ENCODE results near the gene C1orf116. TPM values are rescaled to one million over a fixed set of nuclear protein-coding genes. Genes with fewer than 3 reads are reported as not detected.

Gene C1orf116
- total and polyA plus RNA-seq, 2 experiments from 2014 or later, result 0.21 to 0.29 TPM

- H3K27ac ChIP-seq, result no peak overlapping the region
- no peaks in the 10 kb centered on the region for H3K27me3 ChIP-seq
- no peak overlapping the region for H3K4me3 ChIP-seq
- peaks cover 5% of the 10 kb centered on the region for H3K36me3 ChIP-seq
- no peak for DNase-seq (ENCODE audit: low read depth in 1 of 2, low spot score in 1 of 2)
- no peaks in the 10 kb centered on the region for H3K4me1 ChIP-seq (ENCODE audit: low read depth)
- no peaks in the 10 kb centered on the region for H3K9me3 ChIP-seq (ENCODE audit: low read depth)
- TF ChIP-seq CTCF (IDR thresholded peaks at IDR 0.05; ENCODE audit: low read depth, low read length), result no peak
Measured at GRCh38 chr1:207058878-207059867, 26.6 kb upstream of the C1orf116 start.

GRCh38 chr1:207058252-207058651, 25.7 kb upstream of the C1orf116 start:
- H3K36me3 ChIP-seq, result no peaks in the 10 kb centered on the region
- no peaks in the 10 kb centered on the region for H3K4me1 ChIP-seq (ENCODE audit: low read depth)
- no peaks in the 10 kb centered on the region for H3K9me3 ChIP-seq (ENCODE audit: low read depth)
- TF ChIP-seq CTCF (IDR thresholded peaks at IDR 0.05; ENCODE audit: low read depth, low read length), result no peak
- H3K4me3 ChIP-seq, result no peak overlapping the region
- no peak for DNase-seq (ENCODE audit: low read depth in 1 of 2, low spot score in 1 of 2)
- no peak overlapping the region for H3K27ac ChIP-seq
- H3K27me3 ChIP-seq, result no peaks in the 10 kb centered on the region

GRCh38 chr1:207056673-207057072, 24.1 kb upstream of the C1orf116 start:
- H3K27me3 ChIP-seq, result no peaks in the 10 kb centered on the region
- no peak overlapping the region for H3K4me3 ChIP-seq
- no peaks in the 10 kb centered on the region for H3K4me1 ChIP-seq (ENCODE audit: low read depth)
- no peak for TF ChIP-seq CTCF (IDR thresholded peaks at IDR 0.05; ENCODE audit: low read depth, low read length)
- no peak for DNase-seq (ENCODE audit: low read depth in 1 of 2, low spot score in 1 of 2)
- H3K27ac ChIP-seq, result no peak overlapping the region
- H3K9me3 ChIP-seq (ENCODE audit: low read depth), result no peaks in the 10 kb centered on the region
- no peaks in the 10 kb centered on the region for H3K36me3 ChIP-seq

GRCh38 chr1:207055386-207056001, 22.9 kb upstream of the C1orf116 start:
- Histone ChIP-seq H3K4me1 (ENCODE audit: low read depth) (peaks cover 6% of the 10 kb centered on the region), H3K27me3 (no peaks in the 10 kb centered on the region), H3K4me3 (no peak overlapping the region), H3K9me3 (ENCODE audit: low read depth) (no peaks in the 10 kb centered on the region), H3K27ac (no peak overlapping the region), H3K36me3 (no peaks in the 10 kb centered on the region)
- no peak for DNase-seq (ENCODE audit: low read depth in 1 of 2, low spot score in 1 of 2)
- TF ChIP-seq CTCF (IDR thresholded peaks at IDR 0.05; ENCODE audit: low read depth, low read length), result no peak

GRCh38 chr1:207054491-207054890, 21.9 kb upstream of the C1orf116 start:
- no peak for TF ChIP-seq CTCF (IDR thresholded peaks at IDR 0.05; ENCODE audit: low read depth, low read length)
- Histone ChIP-seq H3K27me3 (no peaks in the 10 kb centered on the region), H3K27ac (no peak overlapping the region), H3K4me3 (no peak overlapping the region), H3K9me3 (ENCODE audit: low read depth) (no peaks in the 10 kb centered on the region), H3K36me3 (no peaks in the 10 kb centered on the region), H3K4me1 (ENCODE audit: low read depth) (peaks cover 9% of the 10 kb centered on the region)
- DNase-seq (ENCODE audit: low read depth in 1 of 2, low spot score in 1 of 2), result no peak

Data from cardiac muscle cell (in vitro differentiated cells and primary cell).